ENCODE measurements around the gene MRE11.

GRCh38 chr11:94537031-94537600 is 43.5 kb upstream of the MRE11 start:
- TF ChIP-seq ZFP30 (CRISPR knock-in tag; IDR thresholded peaks at IDR 0.05) (no peak), PATZ1 (CRISPR knock-in tag; IDR thresholded peaks at IDR 0.05; ENCODE audit: borderline replicate concordance) (no peak), ZNF8 (CRISPR knock-in tag; IDR thresholded peaks at IDR 0.05) (no peak), CSRNP3 (CRISPR knock-in tag; IDR thresholded peaks at IDR 0.05) (no peak), RARB (CRISPR knock-in tag; IDR thresholded peaks at IDR 0.05) (no peak)

Measured in SK-N-SH treated with all-trans-retinoic acid at 6 μM for 48 hours (cell line).